NCI-H2227 treated with DMSO at 0.1 percent for 48 hours (cell line): ENCODE data around the gene KIF19.
"Not testable (repeated sequence)": the region's sequence is repeated elsewhere in the genome, so short reads cannot be mapped to it uniquely, and the experiment has no call there.

Source experiments
- DNase-seq: peaks from one replicate; lab custom pipeline; 2025; lab: John Stamatoyannopoulos, UW

Gene KIF19, protein sequence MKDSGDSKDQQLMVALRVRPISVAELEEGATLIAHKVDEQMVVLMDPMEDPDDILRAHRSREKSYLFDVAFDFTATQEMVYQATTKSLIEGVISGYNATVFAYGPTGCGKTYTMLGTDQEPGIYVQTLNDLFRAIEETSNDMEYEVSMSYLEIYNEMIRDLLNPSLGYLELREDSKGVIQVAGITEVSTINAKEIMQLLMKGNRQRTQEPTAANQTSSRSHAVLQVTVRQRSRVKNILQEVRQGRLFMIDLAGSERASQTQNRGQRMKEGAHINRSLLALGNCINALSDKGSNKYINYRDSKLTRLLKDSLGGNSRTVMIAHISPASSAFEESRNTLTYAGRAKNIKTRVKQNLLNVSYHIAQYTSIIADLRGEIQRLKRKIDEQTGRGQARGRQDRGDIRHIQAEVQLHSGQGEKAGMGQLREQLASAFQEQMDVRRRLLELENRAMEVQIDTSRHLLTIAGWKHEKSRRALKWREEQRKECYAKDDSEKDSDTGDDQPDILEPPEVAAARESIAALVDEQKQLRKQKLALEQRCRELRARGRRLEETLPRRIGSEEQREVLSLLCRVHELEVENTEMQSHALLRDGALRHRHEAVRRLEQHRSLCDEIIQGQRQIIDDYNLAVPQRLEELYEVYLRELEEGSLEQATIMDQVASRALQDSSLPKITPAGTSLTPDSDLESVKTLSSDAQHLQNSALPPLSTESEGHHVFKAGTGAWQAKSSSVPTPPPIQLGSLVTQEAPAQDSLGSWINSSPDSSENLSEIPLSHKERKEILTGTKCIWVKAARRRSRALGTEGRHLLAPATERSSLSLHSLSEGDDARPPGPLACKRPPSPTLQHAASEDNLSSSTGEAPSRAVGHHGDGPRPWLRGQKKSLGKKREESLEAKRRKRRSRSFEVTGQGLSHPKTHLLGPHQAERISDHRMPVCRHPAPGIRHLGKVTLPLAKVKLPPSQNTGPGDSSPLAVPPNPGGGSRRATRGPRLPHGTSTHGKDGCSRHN

GRCh38 chr17:74325743-74326379 lies at the start of gene KIF19:
KIF19 (plus strand) TSS chr17:74326226; CDS start chr17:74326350, 124 bp downstream.
- peak; percentile 26 for DNase-seq

- no peak for DNase-seq
Measured at GRCh38 chr17:74276541-74277009, 49.5 kb upstream of the KIF19 start.

DNA sequence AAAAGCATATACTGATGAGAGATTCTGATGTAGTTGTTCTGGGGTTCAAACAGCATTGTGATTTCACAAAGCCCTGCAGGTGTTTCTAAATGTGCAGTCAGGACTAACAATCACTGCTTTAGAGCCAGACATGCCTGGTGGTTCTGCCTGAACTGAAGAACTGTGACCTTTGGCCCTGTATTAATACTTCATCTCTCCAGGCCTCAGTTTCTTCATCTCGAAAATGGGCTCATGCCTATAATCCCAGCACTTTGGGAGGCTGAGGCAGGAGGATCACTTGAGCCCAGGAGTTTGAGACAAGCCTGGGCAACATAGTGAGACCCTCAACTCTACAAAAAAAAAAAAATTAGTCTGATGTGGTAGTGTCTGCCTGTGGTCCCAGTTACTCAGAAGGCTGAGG lies 48.1 kb upstream of the KIF19 start:
- no peak for DNase-seq

DNA sequence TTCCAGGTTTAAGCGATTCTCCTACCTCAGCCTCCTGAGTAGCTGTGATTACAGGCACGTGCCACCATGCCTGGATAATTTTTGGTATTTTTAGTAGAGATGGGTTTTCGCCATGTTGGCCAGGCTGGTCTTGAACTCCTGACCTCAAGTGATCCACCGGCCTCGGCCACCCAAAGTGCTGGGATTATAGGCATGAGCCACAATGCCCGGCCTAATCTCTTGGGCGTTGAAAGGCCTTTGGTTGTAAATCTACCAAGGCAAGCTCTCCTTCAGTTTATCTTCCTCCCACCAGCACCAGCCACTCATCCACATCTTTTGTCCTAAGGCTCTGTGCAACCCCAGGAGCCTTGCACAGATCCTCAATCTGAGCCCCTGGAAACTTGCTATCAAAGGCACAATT lies 46.4 kb upstream of the KIF19 start:
- not testable (repeated sequence) for DNase-seq

GRCh38 chr17:74280093-74280513 lies 45.9 kb upstream of the KIF19 start:
- no peak for DNase-seq

GRCh38 chr17:74281799-74282198 lies 44.2 kb upstream of the KIF19 start:
- DNase-seq: no peak

DNA sequence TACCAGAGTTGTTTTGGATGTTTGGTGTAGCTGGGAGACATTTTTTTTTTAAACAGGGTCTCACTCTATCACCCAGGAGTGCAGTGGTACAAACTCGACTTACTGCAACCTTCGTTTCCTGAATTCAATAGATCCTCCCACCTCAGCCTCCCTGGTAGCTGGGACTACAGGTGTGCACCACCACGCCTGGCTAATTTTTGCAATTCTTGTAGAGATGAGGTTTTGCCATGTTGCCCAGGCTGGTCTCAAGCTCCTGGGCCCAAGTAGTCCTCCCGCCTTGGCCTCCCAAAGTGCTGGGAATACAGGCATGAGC lies 43.8 kb upstream of the KIF19 start:
- not testable (repeated sequence) for DNase-seq

GRCh38 chr17:74282587-74283370 lies 43.2 kb upstream of the KIF19 start:
- no peak for DNase-seq

GRCh38 chr17:74283371-74283673 lies 42.7 kb upstream of the KIF19 start:
- DNase-seq: no peak

GRCh38 chr17:74287031-74287602 lies 38.9 kb upstream of the KIF19 start:
- DNase-seq: no peak

GRCh38 chr17:74288785-74289184 lies 37.2 kb upstream of the KIF19 start:
- DNase-seq: no peak

DNA sequence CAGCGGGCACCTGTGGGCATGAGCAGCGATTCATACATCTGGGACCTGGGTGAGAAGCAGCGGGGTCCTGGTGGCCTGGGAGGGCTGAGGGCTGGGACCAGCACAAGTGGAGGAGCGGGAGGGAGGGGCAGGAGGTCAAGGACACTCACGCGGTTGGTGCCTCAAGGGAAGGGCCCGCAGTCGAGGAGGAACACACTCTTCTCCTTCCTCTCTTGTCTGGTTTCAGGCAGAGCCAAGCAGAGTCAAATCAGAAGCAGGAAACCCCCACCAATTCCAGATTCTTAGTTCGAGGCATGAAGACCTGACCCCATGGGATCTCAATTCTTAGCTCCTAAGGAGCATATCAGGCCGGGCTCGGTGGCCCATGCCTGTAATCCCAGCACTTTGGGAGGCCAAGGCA lies 36.3 kb upstream of the KIF19 start:
- DNase-seq: no peak

DNA sequence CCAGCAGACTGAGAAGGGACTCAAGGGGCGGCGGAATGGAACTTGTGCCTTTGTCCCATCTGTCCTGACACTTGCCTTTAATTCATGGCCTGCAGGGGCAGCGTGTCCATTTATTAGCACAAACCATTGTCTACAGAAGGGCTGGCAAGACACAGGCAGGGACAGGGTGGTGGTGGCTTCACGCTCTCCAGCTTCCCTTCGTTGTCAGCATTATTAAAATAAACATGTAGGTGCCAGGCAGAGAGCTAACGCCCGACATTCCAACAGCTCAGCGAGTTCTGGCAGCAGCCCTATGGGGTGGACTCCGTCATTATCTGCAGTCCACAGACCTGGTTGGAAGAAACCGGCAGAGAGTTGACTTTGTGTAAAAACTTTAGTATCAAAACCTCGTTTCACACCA lies 35.7 kb upstream of the KIF19 start:
- no peak for DNase-seq

GRCh38 chr17:74292495-74292894 lies 33.5 kb upstream of the KIF19 start:
- DNase-seq: no peak

DNA sequence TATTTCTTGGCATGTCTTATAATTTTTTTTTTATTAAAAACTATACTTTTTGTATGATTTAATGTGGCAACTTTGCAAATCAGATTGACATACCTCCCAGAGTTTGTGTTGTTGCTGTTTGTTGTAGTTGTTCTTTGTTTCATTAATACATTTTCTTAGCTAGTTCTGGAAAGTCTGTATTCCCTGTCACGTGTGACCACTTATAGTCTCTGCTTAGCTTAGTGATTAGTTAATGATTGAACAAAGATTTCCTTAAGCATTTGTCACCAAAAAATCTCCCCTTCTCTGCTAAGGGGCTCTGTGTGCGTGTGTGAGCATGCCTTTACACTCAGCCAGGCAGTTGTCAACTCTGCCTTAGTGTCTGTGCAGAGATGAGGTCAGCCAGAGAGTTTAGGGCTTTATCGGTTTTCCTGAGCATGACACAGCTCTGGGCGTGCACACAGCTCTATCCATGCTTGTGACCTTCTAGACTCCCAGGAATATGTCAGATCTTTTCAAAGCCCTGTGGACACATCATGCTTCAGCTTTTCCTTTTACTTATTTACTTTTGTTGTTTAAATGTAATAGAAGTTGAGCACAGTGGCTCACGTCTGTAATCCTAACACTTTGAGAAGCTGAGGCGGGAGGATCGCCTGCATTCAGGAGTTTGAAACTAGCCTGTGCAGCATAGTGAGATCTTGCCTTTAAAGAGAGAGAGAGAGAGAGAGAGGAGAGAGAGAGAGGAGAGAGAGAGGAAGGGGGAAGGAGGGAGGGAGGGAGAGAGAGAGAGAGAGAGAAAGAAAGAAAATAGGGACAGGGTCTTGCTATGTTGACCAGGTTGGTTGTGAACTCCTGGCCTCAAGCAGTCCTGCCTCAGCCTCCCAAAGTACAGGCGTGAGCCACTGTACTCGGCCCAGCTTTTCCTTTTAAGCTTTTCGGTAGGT lies 30.1 kb upstream of the KIF19 start:
- DNase-seq: no peak

DNA sequence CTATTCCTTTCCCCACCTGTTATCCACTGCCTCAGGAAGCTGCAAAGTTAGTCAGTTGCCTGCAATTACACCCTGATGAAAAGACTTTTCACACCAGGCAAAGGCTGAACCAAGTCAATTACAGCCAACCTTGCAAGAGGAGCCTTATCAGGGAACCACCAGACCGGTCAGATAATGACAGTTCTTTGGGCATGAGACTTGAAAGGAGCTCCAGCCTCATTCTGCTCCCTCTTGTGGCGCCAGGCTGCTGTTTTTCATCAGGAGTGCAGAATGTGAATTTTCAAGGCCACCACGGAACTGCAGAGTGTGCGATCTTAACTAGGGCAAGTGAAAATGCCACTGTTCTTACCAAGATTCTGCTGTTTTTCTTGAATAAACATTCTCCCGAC lies 29.5 kb upstream of the KIF19 start:
- DNase-seq: peak; percentile 84

DNA sequence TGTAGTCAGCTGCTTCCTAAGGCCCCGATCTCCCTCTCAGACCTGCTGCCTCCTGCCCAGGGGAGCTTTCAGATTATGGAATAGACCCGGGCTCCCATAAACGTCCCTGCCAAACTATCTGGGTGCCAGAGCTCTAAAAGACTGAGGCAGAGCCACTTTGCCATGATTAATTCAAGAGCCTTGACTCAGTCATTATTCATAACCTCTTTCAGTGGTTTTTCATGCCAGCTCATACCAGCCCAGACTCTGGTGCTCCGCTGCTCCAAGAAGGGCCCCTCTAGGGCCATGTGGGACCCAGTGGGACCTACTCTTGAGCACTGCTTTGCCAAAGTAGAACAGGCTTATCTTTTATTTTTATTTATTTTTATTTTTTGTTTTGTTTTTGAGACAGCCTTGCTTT lies 28.1 kb upstream of the KIF19 start:
- DNase-seq: no peak

- DNase-seq: no peak
Measured at GRCh38 chr17:74298778-74299177, 27.2 kb upstream of the KIF19 start.

DNA sequence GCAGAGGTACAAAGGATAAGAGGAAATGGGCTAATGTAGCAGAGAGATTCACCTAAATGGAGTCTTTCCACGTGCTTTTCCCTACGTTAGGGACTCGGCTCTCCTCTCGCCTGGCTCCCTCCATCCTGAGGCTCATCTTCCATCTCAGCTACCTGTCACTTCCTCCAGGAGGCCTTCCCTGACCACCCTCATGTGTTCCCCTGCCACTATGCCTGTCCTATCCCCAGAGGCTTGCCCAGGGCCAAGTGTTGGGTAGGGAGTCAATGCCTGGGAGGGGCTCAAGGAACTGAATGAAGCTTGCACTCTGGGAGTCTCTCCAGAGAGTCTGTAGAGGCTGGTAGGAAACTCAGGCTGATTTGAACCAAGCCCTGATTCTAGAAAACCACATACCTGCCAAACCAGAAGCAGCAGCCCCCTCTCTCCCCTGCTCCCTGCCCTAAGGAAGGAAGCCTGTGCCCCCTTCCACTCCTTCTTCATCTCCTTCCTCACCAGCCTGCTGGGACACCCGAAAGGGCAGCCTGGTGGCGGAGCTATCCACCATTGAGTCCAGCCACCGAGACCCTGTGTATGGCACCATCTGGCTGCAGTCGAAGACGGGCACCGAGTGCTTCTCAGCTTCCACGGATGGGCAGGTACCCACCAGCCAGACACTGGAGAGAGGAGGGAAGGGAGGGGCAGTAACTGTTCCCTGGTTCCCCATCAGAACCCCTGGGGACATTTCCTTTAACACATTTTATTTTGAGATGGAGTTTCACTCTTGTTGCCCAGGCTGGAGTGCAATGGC lies 26.6 kb upstream of the KIF19 start:
- DNase-seq: no peak

- no peak for DNase-seq
Measured at GRCh38 chr17:74303305-74303704, 22.7 kb upstream of the KIF19 start.
